ENCODE measurements around the gene WAPL. TPM values are rescaled to one million over a fixed set of nuclear protein-coding genes. Genes with fewer than 3 reads are reported as not detected.
"Not testable (repeated sequence)": the region's sequence is repeated elsewhere in the genome, so short reads cannot be mapped to it uniquely, and the experiment has no call there.

Gene WAPL
- total RNA-seq, result 10 to 100 TPM; 30.2 to 33.5 TPM

GRCh38 chr10:86521678-86522509 lies at the start of gene WAPL:
Gene WAPL, minus strand, starts transcription at chr10:86521792. Its CDS starts 3,723 bp downstream, at chr10:86518069.
- Mint-ChIP-seq H3K4me3 (peak within 1 kb of the TSS; percentile 99), H3K27me3 (ENCODE audit: low read depth) (no peaks in the 10 kb centered on the region), H3K27ac (peak within 1 kb of the TSS; percentile 89), H3K9me3 (no peaks in the 10 kb centered on the region), H3K4me1 (ENCODE audit: low read depth) (peaks cover 57% of the 10 kb centered on the region), H3K36me3 (ENCODE audit: low read depth) (peaks cover 10% of the 10 kb centered on the region)
- CTCF ChIA-PET, result interaction anchor here (1.6 to 2.3 kb wide), 2 partner anchors 63 to 122 kb away, joined by 6 to 14 read pairs; no protein-coding TSS in a partner anchor
- intact Hi-C loops (cut with micrococcal nuclease), result loop anchor here (1.0 to 5.0 kb wide), 5 partner anchors 15 to 450 kb away; no protein-coding TSS in a partner anchor
- peak; percentile 95 for DNase-seq

GRCh38 chr10:86569335-86569734 lies 47.7 kb upstream of the WAPL start:
- no peak overlapping the region for H3K27ac Mint-ChIP-seq
- H3K4me1 Mint-ChIP-seq (ENCODE audit: low read depth), result no peaks in the 10 kb centered on the region
- peaks cover 6% of the 10 kb centered on the region for H3K9me3 Mint-ChIP-seq
- no peaks in the 10 kb centered on the region for H3K27me3 Mint-ChIP-seq (ENCODE audit: low read depth)
- H3K4me3 Mint-ChIP-seq, result no peak overlapping the region
- no peaks in the 10 kb centered on the region for H3K36me3 Mint-ChIP-seq (ENCODE audit: low read depth)
- no peak for DNase-seq
- intact Hi-C loops (cut with micrococcal nuclease), result no loop called here
- CTCF ChIA-PET, result interaction anchor here (0.8 kb wide), 1 partner anchor 193 kb away, joined by 5 read pairs; no protein-coding TSS in a partner anchor

GRCh38 chr10:86566518-86566917 lies 44.9 kb upstream of the WAPL start:
- DNase-seq; H3K27me3 Mint-ChIP-seq (ENCODE audit: low read depth); H3K4me1 Mint-ChIP-seq (ENCODE audit: low read depth); H3K9me3 Mint-ChIP-seq; H3K27ac Mint-ChIP-seq; CTCF ChIA-PET; H3K4me3 Mint-ChIP-seq; H3K36me3 Mint-ChIP-seq (ENCODE audit: low read depth); intact Hi-C loops (cut with micrococcal nuclease): not testable (repeated sequence)

GRCh38 chr10:86563338-86563737 lies 41.7 kb upstream of the WAPL start:
- H3K4me1 Mint-ChIP-seq (ENCODE audit: low read depth); H3K9me3 Mint-ChIP-seq; H3K36me3 Mint-ChIP-seq (ENCODE audit: low read depth); H3K27ac Mint-ChIP-seq; intact Hi-C loops (cut with micrococcal nuclease); CTCF ChIA-PET; H3K27me3 Mint-ChIP-seq (ENCODE audit: low read depth); H3K4me3 Mint-ChIP-seq; DNase-seq: not testable (repeated sequence)

- H3K27me3 Mint-ChIP-seq (ENCODE audit: low read depth); H3K36me3 Mint-ChIP-seq (ENCODE audit: low read depth); CTCF ChIA-PET; H3K4me3 Mint-ChIP-seq; H3K27ac Mint-ChIP-seq; DNase-seq; H3K4me1 Mint-ChIP-seq (ENCODE audit: low read depth); H3K9me3 Mint-ChIP-seq; intact Hi-C loops (cut with micrococcal nuclease): not testable (repeated sequence)
Measured at GRCh38 chr10:86558695-86559094, 37.1 kb upstream of the WAPL start.

- H3K4me3 Mint-ChIP-seq, result no peak overlapping the region
- DNase-seq, result no peak
- intact Hi-C loops (cut with micrococcal nuclease), result no loop called here
- CTCF ChIA-PET, result no interaction called here
- H3K9me3 Mint-ChIP-seq, result no peaks in the 10 kb centered on the region
- no peaks in the 10 kb centered on the region for H3K36me3 Mint-ChIP-seq (ENCODE audit: low read depth)
- H3K27ac Mint-ChIP-seq, result no peak overlapping the region
- peaks cover 3% of the 10 kb centered on the region for H3K4me1 Mint-ChIP-seq (ENCODE audit: low read depth)
- no peaks in the 10 kb centered on the region for H3K27me3 Mint-ChIP-seq (ENCODE audit: low read depth)
Measured at GRCh38 chr10:86556933-86557649, 35.5 kb upstream of the WAPL start.

GRCh38 chr10:86556532-86556931 lies 34.9 kb upstream of the WAPL start:
- H3K4me3 Mint-ChIP-seq, result no peak overlapping the region
- no peak overlapping the region for H3K27ac Mint-ChIP-seq
- intact Hi-C loops (cut with micrococcal nuclease), result no loop called here
- H3K4me1 Mint-ChIP-seq (ENCODE audit: low read depth), result peaks cover 3% of the 10 kb centered on the region
- CTCF ChIA-PET, result no interaction called here
- no peak for DNase-seq
- no peaks in the 10 kb centered on the region for H3K9me3 Mint-ChIP-seq
- no peaks in the 10 kb centered on the region for H3K27me3 Mint-ChIP-seq (ENCODE audit: low read depth)
- no peaks in the 10 kb centered on the region for H3K36me3 Mint-ChIP-seq (ENCODE audit: low read depth)

GRCh38 chr10:86553639-86554038 lies 32.0 kb upstream of the WAPL start:
- intact Hi-C loops (cut with micrococcal nuclease), result no loop called here
- peaks cover 3% of the 10 kb centered on the region for H3K4me1 Mint-ChIP-seq (ENCODE audit: low read depth)
- H3K4me3 Mint-ChIP-seq, result no peak overlapping the region
- no peaks in the 10 kb centered on the region for H3K27me3 Mint-ChIP-seq (ENCODE audit: low read depth)
- CTCF ChIA-PET, result no interaction called here
- H3K27ac Mint-ChIP-seq, result no peak overlapping the region
- H3K9me3 Mint-ChIP-seq, result no peaks in the 10 kb centered on the region
- no peaks in the 10 kb centered on the region for H3K36me3 Mint-ChIP-seq (ENCODE audit: low read depth)
- DNase-seq, result no peak

- intact Hi-C loops (cut with micrococcal nuclease), result no loop called here
- H3K9me3 Mint-ChIP-seq, result no peaks in the 10 kb centered on the region
- H3K27ac Mint-ChIP-seq, result no peak overlapping the region
- DNase-seq, result peak; percentile 10
- H3K27me3 Mint-ChIP-seq (ENCODE audit: low read depth), result no peaks in the 10 kb centered on the region
- H3K4me1 Mint-ChIP-seq (ENCODE audit: low read depth), result peaks cover 3% of the 10 kb centered on the region
- no peaks in the 10 kb centered on the region for H3K36me3 Mint-ChIP-seq (ENCODE audit: low read depth)
- CTCF ChIA-PET, result interaction anchor here (0.5 kb wide), 1 partner anchor 11 kb away, joined by 3 read pairs; no protein-coding TSS in a partner anchor
- no peak overlapping the region for H3K4me3 Mint-ChIP-seq
Measured at GRCh38 chr10:86553213-86553612, 31.6 kb upstream of the WAPL start.

GRCh38 chr10:86547296-86547695 lies 25.7 kb upstream of the WAPL start:
- CTCF ChIA-PET, result no interaction called here
- no peak overlapping the region for H3K27ac Mint-ChIP-seq
- no peak overlapping the region for H3K4me3 Mint-ChIP-seq
- H3K9me3 Mint-ChIP-seq, result peaks cover 3% of the 10 kb centered on the region
- H3K4me1 Mint-ChIP-seq (ENCODE audit: low read depth), result no peaks in the 10 kb centered on the region
- intact Hi-C loops (cut with micrococcal nuclease), result no loop called here
- no peaks in the 10 kb centered on the region for H3K27me3 Mint-ChIP-seq (ENCODE audit: low read depth)
- DNase-seq, result no peak
- no peaks in the 10 kb centered on the region for H3K36me3 Mint-ChIP-seq (ENCODE audit: low read depth)

GRCh38 chr10:86545101-86545500 lies 23.5 kb upstream of the WAPL start:
- DNase-seq, result no peak
- Mint-ChIP-seq H3K27ac (no peak overlapping the region), H3K4me1 (ENCODE audit: low read depth) (peaks cover under 1% of the 10 kb centered on the region), H3K27me3 (ENCODE audit: low read depth) (no peaks in the 10 kb centered on the region), H3K4me3 (no peak overlapping the region), H3K36me3 (ENCODE audit: low read depth) (no peaks in the 10 kb centered on the region), H3K9me3 (peaks cover 3% of the 10 kb centered on the region)
- CTCF ChIA-PET, result interaction anchor here (1.7 to 1.9 kb wide), 2 partner anchors 11 to 145 kb away, joined by 4 read pairs; no protein-coding TSS in a partner anchor
- intact Hi-C loops (cut with micrococcal nuclease), result no loop called here

- DNase-seq, result no peak
- Mint-ChIP-seq H3K4me3 (no peak overlapping the region), H3K36me3 (ENCODE audit: low read depth) (no peaks in the 10 kb centered on the region), H3K9me3 (peaks cover 3% of the 10 kb centered on the region), H3K27ac (no peak overlapping the region), H3K4me1 (ENCODE audit: low read depth) (peaks cover 26% of the 10 kb centered on the region), H3K27me3 (ENCODE audit: low read depth) (no peaks in the 10 kb centered on the region)
- intact Hi-C loops (cut with micrococcal nuclease), result no loop called here
- CTCF ChIA-PET, result interaction anchor here (1.7 kb wide), 1 partner anchor 140 kb away, joined by 4 read pairs; no protein-coding TSS in a partner anchor
Measured at GRCh38 chr10:86540016-86540415, 18.4 kb upstream of the WAPL start.
